Measurements from ENCODE around the gene MESD. TPM values are rescaled to one million over a fixed set of nuclear protein-coding genes. Genes with fewer than 3 reads are reported as not detected.
A peak's percentile ranks its signal among the peaks of the same experiment; 100 is the strongest.

The MESD gene
- total and polyA plus RNA-seq, 2 of the 4 experiments (the other 2 are of a cell fraction) = 10.0 to 14.0 TPM

GRCh38 chr15:80904998-80905397, 84.6 kb downstream of the MESD start:
- Histone ChIP-seq H2AK5ac (ENCODE audit: low read depth, low read length) (no peak overlapping the region), H3K18ac (ENCODE audit: low read depth, low read length) (no peak overlapping the region), H4K91ac (ENCODE audit: insufficient read depth, low read depth, low read length) (no peak overlapping the region), H3K4me3 (ENCODE audit: insufficient read depth, low read depth, low read length) (no peak overlapping the region), H2AK9ac (replicated peaks; ENCODE audit: low read depth, low read length, poor library complexity) (no peak overlapping the region), H4K8ac (ENCODE audit: low read depth in 2 of 2, low read length in 2 of 2) (no peak overlapping the region), H3K36me3 (ENCODE audit: control insufficient read depth, insufficient read depth, low read length) (peaks cover 76% of the 10 kb centered on the region), H4K20me1 (ENCODE audit: insufficient read depth, low read length) (peaks cover 32% of the 10 kb centered on the region), H3K9ac (ENCODE audit: low read depth, low read length) (no peak overlapping the region), H3K4me2 (ENCODE audit: low read depth, low read length) (no peak overlapping the region), H2AFZ (replicated peaks; ENCODE audit: low read length, poor library complexity) (no peak overlapping the region), H2BK120ac (ENCODE audit: low read depth, low read length) (no peak overlapping the region), H3K4me1 (ENCODE audit: control insufficient read depth, insufficient read depth, low read length) (peaks cover 8% of the 10 kb centered on the region; the same call in 1 of the 2 replicates), H3K4ac (ENCODE audit: low read depth, low read length) (no peak overlapping the region), H3K9me1 (ENCODE audit: insufficient read depth, low read length) (peaks cover 21% of the 10 kb centered on the region; the same call in 1 of the 2 replicates), H3K27ac (ENCODE audit: insufficient read depth, low read length) (no peak overlapping the region), H3K14ac (replicated peaks; ENCODE audit: low read depth, low read length) (0 out of 2 replicates have a peak overlapping the region, but pooled peaks have one; percentile 48), H3K79me1 (ENCODE audit: low read depth in 1 of 2, low read length in 2 of 2) (peaks cover 0 to 4% of the 10 kb centered on the region in 2 experiments; a peak in 1 of 4 replicates), H2BK15ac (ENCODE audit: low read depth, low read length) (no peak overlapping the region), H3K56ac (ENCODE audit: extremely low read depth, insufficient read depth, low read length) (no peak overlapping the region), H3K23ac (ENCODE audit: low read depth, low read length) (no peak overlapping the region), H3K27me3 (ENCODE audit: control insufficient read depth, insufficient read depth, low read length) (no peaks in the 10 kb centered on the region), H2BK20ac (ENCODE audit: low read depth, low read length) (no peak overlapping the region), H2BK5ac (ENCODE audit: low read depth, low read length, poor library complexity, severe bottlenecking) (no peak overlapping the region), H4K5ac (ENCODE audit: low read depth, low read length) (no peak overlapping the region), H3K9me3 (ENCODE audit: control insufficient read depth, insufficient read depth, low read length) (no peaks in the 10 kb centered on the region)
- BruUV-seq (replicated peaks) = no TSS peak
- peak; percentile 2; the same call in 1 of the 2 replicates for ATAC-seq (ENCODE audit: low read depth)
- ChIA-PET POLR2A (ENCODE audit: unreplicated experiment) (no interaction called here), CTCF (no interaction called here)
- intact Hi-C loops (cut with micrococcal nuclease) (no loop called here), in situ Hi-C loops (cut with MboI; ENCODE audit: low sequenced_read_pairs) (no loop called here), dilution Hi-C loops (cut with HindIII; ENCODE audit: low sequenced_read_pairs, unreplicated experiment) (no loop called here)
- WGBS, 2 experiments (ENCODE audit: extremely low coverage in 2 of 2, insufficient read length in 1 of 2) = no CpG with 5 or more reads among the region's 5 CpGs
- TF ChIP-seq CHD1 (IDR thresholded peaks at IDR 0.05; ENCODE audit: low read depth, low read length) (no peak), RAD21 (IDR thresholded peaks at IDR 0.05; ENCODE audit: low read length) (no peak), NFE2L2 (IDR thresholded peaks at IDR 0.05; ENCODE audit: low read depth, low read length) (no peak), BHLHE40 (IDR thresholded peaks at IDR 0.05; ENCODE audit: low read depth, low read length) (no peak)
- DNase-seq = peak; percentile 35

All from IMR-90 (cell line).